Measurements from ENCODE around the gene DGKQ. TPM values are rescaled to one million over a fixed set of nuclear protein-coding genes. Genes with fewer than 3 reads are reported as not detected.
A peak's percentile ranks its signal among the peaks of the same experiment; 100 is the strongest.

The DGKQ gene
- total and polyA plus RNA-seq, 2 of the 8 experiments (the other 6 are each of a cell fraction or from before 2014, with no cell fraction given) = 7.3 to 9.7 TPM

DNA sequence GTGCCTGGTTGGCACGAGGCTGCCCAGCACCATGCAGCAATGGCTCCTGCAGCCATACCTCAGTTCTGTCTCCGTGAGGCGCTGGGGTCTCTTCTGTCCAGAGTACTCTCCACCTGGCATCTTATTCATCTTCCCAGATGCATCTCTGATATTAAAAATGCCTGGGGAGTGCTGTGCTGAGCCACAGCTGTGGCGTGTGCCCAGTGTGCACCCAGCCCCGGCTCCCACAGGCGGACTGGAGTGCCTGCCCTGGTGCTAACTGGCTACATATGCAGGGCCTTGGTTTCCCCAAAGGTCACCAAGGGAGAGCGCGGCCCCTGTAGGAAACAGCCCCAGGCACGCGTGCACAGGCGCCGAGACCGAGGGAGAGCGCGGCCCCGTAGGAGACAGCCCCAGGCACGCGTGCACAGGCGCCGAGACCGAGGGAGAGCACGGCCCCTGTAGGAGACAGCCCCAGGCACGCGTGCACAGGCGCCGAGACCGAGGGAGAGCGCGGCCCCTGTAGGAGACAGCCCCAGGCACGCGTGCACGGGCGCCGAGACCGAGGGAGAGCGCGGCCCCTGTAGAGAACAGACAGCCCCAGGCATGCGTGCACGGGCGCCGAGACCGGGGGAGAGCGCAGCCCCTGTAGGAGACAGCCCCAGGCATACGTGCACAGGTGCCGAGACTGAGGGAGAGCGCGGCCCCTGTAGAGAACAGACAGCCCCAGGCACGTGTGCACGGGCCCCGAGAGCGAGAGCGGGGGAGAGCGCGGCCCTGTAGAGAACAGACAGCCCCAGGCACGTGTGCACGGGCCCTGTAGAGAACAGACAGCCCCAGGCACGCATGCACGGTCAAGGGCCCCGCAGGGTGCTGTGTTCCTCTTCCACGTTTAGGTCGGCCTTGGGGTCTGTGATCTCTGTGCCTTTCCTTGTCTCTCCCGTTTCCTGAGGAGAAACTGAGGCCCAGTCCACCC is 26.6 kb downstream of the DGKQ start:
- no peak overlapping the region for H2BK12ac ChIP-seq (ENCODE audit: low read depth, low read length)
- H3K9me3 ChIP-seq (ENCODE audit: insufficient read depth in 2 of 2, low read depth in 1 of 2, low read length in 1 of 2) = no peaks in the 10 kb centered on the region
- H4K8ac ChIP-seq (ENCODE audit: extremely low read depth, insufficient read depth, low read length) = peak overlapping the region; percentile 78; the same call in 1 of the 2 replicates
- no peak overlapping the region for H3K4me3 ChIP-seq (ENCODE audit: extremely low read depth in 1 of 4, insufficient read depth in 2 of 4, low read depth in 3 of 4, low read length in 4 of 4)
- H3K56ac ChIP-seq (replicated peaks; ENCODE audit: insufficient read length, low read depth, low read length) = no peak overlapping the region
- 80% methylated on average over 51 of the region's 62 CpGs; no CpG with 5 or more reads in 1 of the 2 experiments for WGBS, 2 experiments (ENCODE audit: extremely low coverage in 1 of 2, insufficient coverage in 1 of 2, insufficient read length in 1 of 2, insufficient replicate concordance in 2 of 2, low coverage in 1 of 2, low lambda C conversion rate in 2 of 2, missing lambda C conversion rate in 1 of 2)
- CTCF ChIA-PET (ENCODE audit: partially characterized antibody) = no interaction called here
- H2AFZ ChIP-seq (ENCODE audit: low read length) = no peak overlapping the region
- H4K91ac ChIP-seq (replicated peaks; ENCODE audit: insufficient read length, low read length) = no peak overlapping the region
- DNase-seq (ENCODE audit: low read depth in 1 of 2, low spot score in 2 of 2) (peak in 1 of 2 experiments; percentile 45), FAIRE-seq (no peak)
- peaks cover 6% of the 10 kb centered on the region; the same call in 1 of the 2 replicates for H3K23me2 ChIP-seq (ENCODE audit: low read depth, low read length)
- H2BK20ac ChIP-seq (ENCODE audit: low read length) = no peak overlapping the region
- no peaks in the 10 kb centered on the region for H3K36me3 ChIP-seq (ENCODE audit: control insufficient read depth in 2 of 4, insufficient read depth in 4 of 4, low read length in 3 of 4)
- H2BK5ac ChIP-seq (ENCODE audit: low read depth, low read length) = no peak overlapping the region
- H3K4me2 ChIP-seq (ENCODE audit: insufficient read depth in 1 of 2, low read depth in 2 of 2, low read length in 2 of 2) = peak overlapping the region in 1 of 2 experiments; percentile 33; a peak in 1 of 4 replicates
- no peak overlapping the region for H3K14ac ChIP-seq (ENCODE audit: insufficient read length)
- H3K9ac ChIP-seq (replicated peaks in 1 of 4; ENCODE audit: extremely low read depth in 1 of 4, low read depth in 3 of 4, low read length in 3 of 4) = no peak overlapping the region
- H2BK120ac ChIP-seq (replicated peaks; ENCODE audit: low read depth, low read length) = no peak overlapping the region
- no peak overlapping the region for H4K5ac ChIP-seq (ENCODE audit: insufficient read length, low read depth, low read length)
- H3K79me1 ChIP-seq (ENCODE audit: low read depth, low read length) = no peaks in the 10 kb centered on the region
- H3K27me3 ChIP-seq (replicated peaks in 1 of 4; ENCODE audit: control insufficient read depth in 3 of 4, extremely low read depth in 1 of 4, insufficient read depth in 3 of 4, low read length in 3 of 4) = peaks cover 0 to 11% (median 6%) of the 10 kb centered on the region in 4 experiments; a peak in 4 of 7 replicates
- no peak overlapping the region for H3K23ac ChIP-seq (ENCODE audit: insufficient read length)
- H3K4ac ChIP-seq (replicated peaks; ENCODE audit: insufficient read length, low read depth, low read length) = no peak overlapping the region
- no peak overlapping the region for H2AK5ac ChIP-seq (ENCODE audit: low read depth, low read length)
- no peak overlapping the region; the same call in 1 of the 2 replicates for H3K18ac ChIP-seq (ENCODE audit: extremely low read depth, low read length)
- POLR2A ChIA-PET (ENCODE audit: partially characterized antibody) = interaction anchor here (1.2 to 1.7 kb wide), 2 partner anchors 12 to 15 kb away, joined by 4 read pairs; partner anchors contain the start of genes GAK and TMEM175
- no peak overlapping the region for H2BK15ac ChIP-seq (ENCODE audit: low read length)
- peaks cover 3 to 10% (median 8%) of the 10 kb centered on the region in 4 experiments for H3K4me1 ChIP-seq (replicated peaks in 1 of 4; ENCODE audit: control insufficient read depth in 3 of 4, insufficient read depth in 4 of 4, low read length in 3 of 4)
- peaks cover 0 to 2% of the 10 kb centered on the region in 2 experiments for H4K20me1 ChIP-seq (replicated peaks in 1 of 2; ENCODE audit: control insufficient read depth in 1 of 2, insufficient read depth in 2 of 2, low read length in 2 of 2)
- no peak overlapping the region for H3K27ac ChIP-seq (ENCODE audit: low read depth, low read length)
- no peaks in the 10 kb centered on the region for H3K79me2 ChIP-seq (ENCODE audit: control insufficient read depth in 1 of 2, insufficient read depth in 2 of 2, low read length in 2 of 2)
- TF ChIP-seq POLR2AphosphoS5 (IDR thresholded peaks at IDR 0.05; ENCODE audit: low read depth, low read length) = no peak
- TF ChIP-seq SIN3A (conservative IDR thresholded peaks at IDR 0.05 in 1 of 2, IDR thresholded peaks at IDR 0.05 in 1 of 2; ENCODE audit: low read depth in 1 of 2, low read length in 2 of 2) = no peak
- no peak for TF ChIP-seq GTF2F1 (IDR thresholded peaks at IDR 0.05; ENCODE audit: borderline replicate concordance, low read depth, low read length)
- no peak for TF ChIP-seq EZH2 (IDR thresholded peaks at IDR 0.05; ENCODE audit: low read depth, low read length, severe bottlenecking)
- TF ChIP-seq ZNF274 (IDR thresholded peaks at IDR 0.05; ENCODE audit: borderline replicate concordance, extremely low read depth, low read length) = no peak
- TF ChIP-seq TAF7 (optimal IDR thresholded peaks at IDR 0.05; ENCODE audit: borderline replicate concordance, low read depth, low read length) = no peak
- no peak for TF ChIP-seq TAF1 (IDR thresholded peaks at IDR 0.05; ENCODE audit: low read depth, low read length)
- TF ChIP-seq ASH2L (IDR thresholded peaks at IDR 0.05; ENCODE audit: low read length) = no peak
- no peak for TF ChIP-seq GABPA (IDR thresholded peaks at IDR 0.05; ENCODE audit: borderline replicate concordance, insufficient read depth, low read length)
- TF ChIP-seq TBP (IDR thresholded peaks at IDR 0.05; ENCODE audit: low read depth, low read length) = no peak
- no peak for TF ChIP-seq BCL11A (IDR thresholded peaks at IDR 0.05; ENCODE audit: low read depth in 2 of 2, low read length in 2 of 2)

All from H1 (cell line).